Measurements from ENCODE around the gene METTL25B.

DNA sequence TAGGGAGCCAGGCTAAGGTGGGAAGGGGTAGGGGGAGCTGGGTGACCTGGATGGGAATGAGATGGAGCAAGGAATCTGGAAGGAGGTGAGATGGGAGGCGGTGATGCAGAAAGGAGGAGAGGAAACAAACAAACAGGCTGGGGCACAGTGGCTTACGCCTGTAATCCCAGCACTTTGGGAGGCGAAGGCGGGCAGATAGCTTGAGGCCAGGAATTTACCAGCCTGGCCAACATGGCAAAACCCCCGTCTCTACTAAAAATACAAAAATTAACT lies 33.6 kb upstream of the METTL25B start:
- TF ChIP-seq EZH2 (IDR thresholded peaks at IDR 0.05; ENCODE audit: borderline replicate concordance, insufficient read depth, low read depth, low read length, poor library complexity, severe bottlenecking) (no peak), CTCF (IDR thresholded peaks at IDR 0.05) (no peak)

All from B cell (primary cell).